ENCODE results near the gene AOC1.

GRCh38 chr7:150820578-150821198 is 31.6 kb upstream of the AOC1 start:
- TF ChIP-seq EZH2 (IDR thresholded peaks at IDR 0.05) (no peak), POLR2AphosphoS5 (IDR thresholded peaks at IDR 0.05; ENCODE audit: borderline replicate concordance, low read depth, low read length) (no peak)

Data from SK-N-MC (cell line).